CD4-positive, alpha-beta T cell treated with Interleukin-12 subunit alpha and Interleukin-12 subunit beta, for 1 hour (primary cell): Measurements from ENCODE around the gene FALEC.

Experiments
- DNase-seq: peaks from one replicate; pipeline ENCODE4 v3.0.0-alpha.2; 2020

FALEC gene

DNA sequence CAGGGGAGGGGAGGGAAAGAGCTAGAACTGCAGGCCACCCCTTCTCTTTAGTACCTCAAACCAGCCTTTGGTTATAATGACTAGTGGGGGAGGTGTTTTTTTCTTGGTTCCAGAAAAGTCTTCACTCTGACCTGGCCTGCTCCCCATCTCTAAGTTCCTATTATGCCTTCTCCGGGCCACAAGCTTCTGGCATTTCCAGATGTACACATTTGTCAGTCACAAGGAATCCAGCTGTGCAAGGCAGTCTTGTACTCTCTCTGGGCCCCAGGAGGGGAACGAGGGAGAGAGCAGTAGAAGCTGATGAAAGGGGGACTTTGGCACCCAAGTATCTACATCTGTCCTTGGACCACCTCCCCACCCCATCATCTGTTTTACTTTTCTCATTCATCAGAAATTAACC, 2.7 kb upstream of the FALEC start:
- DNase-seq, result no peak

- no peak for DNase-seq
Observed at GRCh38 chr1:150513351-150513791, 2.2 kb upstream of the FALEC start.

DNA sequence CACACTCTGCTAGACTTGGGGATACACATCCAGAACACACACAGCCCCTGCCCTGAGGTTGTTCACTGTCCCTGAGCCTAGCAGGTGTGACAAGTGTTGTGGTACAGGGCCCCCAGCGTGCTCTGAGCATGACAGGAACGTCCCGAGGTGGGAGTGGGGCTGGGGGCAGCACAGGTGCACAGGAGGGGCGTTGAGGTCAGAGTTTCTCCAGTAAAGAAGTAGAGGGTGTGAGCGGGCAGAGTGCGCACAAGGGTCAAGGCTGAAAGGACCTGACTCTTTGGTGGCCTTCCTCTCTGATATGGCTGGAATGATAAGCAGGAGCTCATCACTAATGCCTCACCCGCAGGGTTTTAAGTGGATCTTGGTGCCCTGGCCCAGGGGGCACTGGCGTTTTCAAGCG, 1.3 kb upstream of the FALEC start:
- DNase-seq, result no peak

GRCh38 chr1:150514913-150515327, 632 bp upstream of the FALEC start:
- DNase-seq, result no peak

GRCh38 chr1:150516050-150516591, 569 bp downstream of the FALEC start:
- DNase-seq, result no peak

- DNase-seq, result no peak
Observed at GRCh38 chr1:150516616-150517015, 1.1 kb downstream of the FALEC start.

- no peak for DNase-seq
Observed at GRCh38 chr1:150521196-150521968, 5.8 kb downstream of the FALEC start.

- no peak for DNase-seq
Observed at GRCh38 chr1:150525348-150525747, 9.8 kb downstream of the FALEC start.

DNA sequence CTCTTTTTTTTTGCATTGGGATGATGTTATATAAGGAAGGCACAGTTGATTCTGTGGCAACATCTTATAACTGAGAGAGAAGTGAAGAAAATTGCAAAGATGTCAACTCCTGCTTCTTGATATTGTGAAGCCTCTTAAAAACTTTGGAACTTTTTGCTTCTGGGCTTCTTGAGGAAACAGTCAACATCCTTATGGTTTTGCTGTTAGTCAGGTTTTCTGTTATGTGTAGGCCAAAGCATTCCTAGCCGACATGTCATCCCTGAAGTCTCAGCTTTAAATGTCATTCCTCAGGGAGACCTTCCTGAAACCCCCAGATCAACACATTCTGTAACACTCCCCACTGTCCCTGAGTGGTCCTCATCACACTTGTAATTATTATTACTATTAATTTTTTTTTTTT, 12.6 kb downstream of the FALEC start:
- no peak for DNase-seq

GRCh38 chr1:150529017-150529416, 13.5 kb downstream of the FALEC start:
- DNase-seq, result no peak

DNA sequence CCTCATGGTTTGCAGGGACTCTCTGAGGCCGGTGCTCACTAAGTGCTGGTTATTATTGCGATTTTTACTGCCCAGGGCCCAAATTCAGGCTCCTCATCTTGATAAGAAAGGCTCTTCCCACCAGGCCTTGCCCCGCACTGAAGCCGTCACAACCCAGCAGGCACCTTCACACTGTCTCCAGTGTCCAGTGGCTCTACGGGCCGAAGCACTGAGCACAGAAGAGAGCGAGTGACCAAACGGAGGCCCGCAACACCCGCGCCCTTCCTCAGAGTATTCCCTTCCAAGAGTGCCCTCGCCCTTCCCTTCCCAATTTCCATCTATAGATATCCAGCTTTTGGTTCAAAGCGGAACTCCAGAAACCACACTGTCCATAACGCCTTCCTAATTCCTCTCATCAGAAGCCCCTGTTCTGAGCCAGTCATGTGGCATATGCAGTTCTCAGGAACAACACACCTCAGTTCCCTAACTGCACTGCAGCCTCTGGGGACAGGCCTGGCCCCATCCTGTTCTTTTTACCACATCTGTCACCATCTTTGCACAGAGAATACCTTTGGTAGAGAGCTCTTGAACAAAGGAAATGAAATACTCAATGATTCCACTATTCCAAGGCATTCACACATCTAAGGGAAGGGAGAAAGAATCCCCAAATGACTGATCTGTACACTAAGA, 15.1 kb downstream of the FALEC start:
- no peak for DNase-seq

- DNase-seq, result no peak
Observed at GRCh38 chr1:150532860-150533259, 17.3 kb downstream of the FALEC start.

GRCh38 chr1:150534002-150534401, 18.4 kb downstream of the FALEC start:
- DNase-seq, result no peak

DNA sequence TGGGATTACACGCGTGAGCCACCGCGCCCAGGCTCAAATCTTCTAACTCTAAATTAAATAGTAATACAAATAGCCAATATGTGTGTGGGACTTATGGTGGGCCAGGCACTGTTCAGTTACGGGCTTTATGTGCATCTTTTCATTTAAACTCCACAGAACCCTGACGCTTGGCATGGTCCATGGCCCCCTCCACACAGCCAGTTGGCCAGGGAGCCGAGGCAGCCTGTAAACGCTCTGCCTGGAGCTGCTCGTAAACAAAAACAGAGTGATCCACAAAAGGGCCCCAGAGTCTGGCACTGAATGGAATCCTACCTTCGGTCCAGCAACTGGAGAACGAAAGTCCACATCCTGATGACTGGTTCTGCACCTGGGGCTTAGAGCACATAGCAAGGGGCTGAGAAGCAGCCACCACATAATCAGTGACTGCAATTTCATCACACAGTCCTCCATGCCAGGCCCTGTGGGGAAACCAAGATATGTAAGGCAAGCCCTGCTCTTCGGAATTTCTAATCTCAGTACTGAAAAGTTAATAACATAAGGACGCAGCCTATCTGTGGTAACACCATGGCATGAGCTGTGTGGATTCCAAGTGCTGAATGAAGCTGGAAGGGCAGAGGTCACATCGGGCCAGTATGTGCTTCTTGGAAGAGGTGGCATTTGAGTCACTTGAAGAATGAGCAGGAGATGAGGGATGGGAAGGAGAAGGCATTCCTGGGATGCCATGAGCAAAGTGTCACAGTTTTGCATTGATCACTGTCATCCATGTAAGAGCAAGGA, 20.1 kb downstream of the FALEC start:
- no peak for DNase-seq

GRCh38 chr1:150536836-150537731, 21.5 kb downstream of the FALEC start:
- DNase-seq, result no peak

- no peak for DNase-seq
Observed at GRCh38 chr1:150537732-150538684, 22.5 kb downstream of the FALEC start.

DNA sequence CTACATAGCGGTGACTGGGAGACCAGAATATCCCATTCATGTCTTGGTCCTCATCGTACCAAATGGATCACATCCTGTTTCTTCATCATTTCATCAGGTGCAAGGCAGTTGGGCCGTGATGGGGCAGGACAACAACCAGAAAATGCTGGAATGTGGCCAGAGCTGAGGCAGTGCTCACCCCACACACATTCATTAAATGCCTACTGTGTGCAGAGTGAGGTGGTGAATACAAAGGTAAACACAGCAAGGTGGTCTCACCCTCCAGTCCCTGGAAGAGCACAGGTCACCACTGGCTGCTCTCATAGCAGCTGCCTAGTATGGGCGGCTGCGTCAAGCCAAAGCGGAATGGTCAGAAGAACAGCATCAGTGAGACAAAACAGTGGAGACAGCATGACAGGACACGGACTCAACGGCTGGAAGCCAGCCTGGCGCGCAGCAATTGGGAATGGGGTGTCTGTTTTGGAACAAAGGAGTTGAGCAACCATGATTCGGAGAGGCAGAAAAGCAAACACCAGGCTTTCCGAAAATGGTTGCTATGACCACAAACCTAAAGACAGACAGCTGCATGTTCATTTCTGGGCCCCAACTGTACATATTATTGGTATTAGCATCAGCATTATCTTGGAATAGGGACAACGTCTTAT, 28.1 kb downstream of the FALEC start:
- no peak for DNase-seq

GRCh38 chr1:150544204-150544603, 28.7 kb downstream of the FALEC start:
- DNase-seq, result no peak

DNA sequence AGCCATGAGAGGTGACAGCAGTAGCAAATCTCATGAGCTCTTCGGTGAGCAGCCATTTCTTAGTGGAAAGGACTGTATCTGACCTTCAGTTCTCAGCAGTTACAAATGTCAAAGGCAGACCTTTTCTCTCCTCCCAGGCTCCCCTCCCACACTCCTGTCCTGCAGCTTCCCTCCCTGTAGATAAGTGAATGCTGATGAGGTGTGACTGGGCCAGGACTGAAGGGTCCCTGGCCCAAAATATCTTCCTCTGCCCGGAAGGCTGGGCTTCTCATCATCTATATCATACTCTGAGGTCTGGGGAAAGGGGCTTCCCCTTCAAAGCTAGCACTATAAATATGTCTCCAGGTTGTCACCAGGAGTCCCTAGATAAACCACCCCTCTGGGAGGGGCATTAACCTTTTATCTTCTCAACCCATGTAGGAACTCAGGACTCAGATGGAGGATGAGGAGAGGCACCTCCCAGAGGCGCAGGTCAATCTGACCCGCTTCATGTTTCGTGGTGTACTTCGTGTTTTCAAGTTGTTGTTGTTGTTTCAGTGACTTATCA, 30.0 kb downstream of the FALEC start:
- DNase-seq, result no peak

- DNase-seq, result no peak
Observed at GRCh38 chr1:150546294-150546937, 30.9 kb downstream of the FALEC start.
